K562 (cell line): ENCODE data around the gene ZNF747. TPM values are rescaled to one million over a fixed set of nuclear protein-coding genes. Genes with fewer than 3 reads are reported as not detected.

Source experiments
- ATAC-seq: fragments of 200-7000 bp; cut with Tn5 transposase; 3 replicates; pipeline ENCODE4 v1.9.1; 2020; ENCODE audit warnings: moderate library complexity
- BruUV-seq: library from RNA; stranded (reverse); fragments of 400-500 nt; replicated peaks from 2 replicates; lab custom pipeline; 2021; lab: Mats Ljungman, UMichigan
- CTCF ChIA-PET: fragments of 300-600 bp; formaldehyde crosslinking; extraction: SDS; loops from one replicate; lab custom pipeline; 2021; ENCODE audit warnings: low intra/inter-chr PET ratio; lab: Yijun Ruan, JAX
- POLR2A ChIA-PET: fragments of 300-600, 350-650 bp; sonication (Branson Sonifier 250); formaldehyde crosslinking; extraction: SDS; loops from one replicate; lab custom pipeline; 2021; ENCODE audit warnings: antibody characterized with exemption, inconsistent platforms; lab: Yijun Ruan, JAX
- DNase-seq, 4 experiments: peaks; one replicate each; pipeline versions ENCODE4 v3.0.0 to v3.0.0-alpha.2; 2011 to 2018; ENCODE audit warnings: low spot score in 3 of 4, mixed read lengths in 3 of 4; ENCODE audit errors: extremely low read depth in 1 of 4
- FAIRE-seq: peaks from 2 replicates; lab custom pipeline; 2011; peaks lifted over from hg19 to GRCh38; lab: Jason Lieb, UNC
- H2AFZ ChIP-seq: 2 replicates; pipeline ENCODE4 v1.6.0; 2011; ENCODE audit warnings: low read depth, low read length, control low read depth, inconsistent platforms
- H3K27ac ChIP-seq: fragments of 200-600 bp; 3 replicates; pipeline ENCODE4 v1.8.0; 2011; ENCODE audit warnings: low read depth, mild to moderate bottlenecking, control low read depth, inconsistent platforms, low read length, moderate library complexity, mixed read lengths; ENCODE audit errors: extremely low read depth
- H3K27me3 ChIP-seq, 2 experiments: fragments of 300-600 bp in 1 of 2; 2 replicates in 1 of 2; 3 replicates in 1 of 2; pipeline versions ENCODE4 v1.6.0 to v1.8.0; 2011; ENCODE audit warnings: inconsistent platforms in 2 of 2, low read length in 2 of 2, mild to moderate bottlenecking in 1 of 2, mixed read lengths in 1 of 2, moderate library complexity in 1 of 2; ENCODE audit not compliant: control insufficient read depth in 2 of 2, insufficient read depth in 2 of 2
- H3K36me3 ChIP-seq: fragments of 300-600 bp; 3 replicates; pipeline ENCODE4 v1.8.0; 2011; ENCODE audit warnings: mild to moderate bottlenecking, low read length, inconsistent platforms; ENCODE audit not compliant: control insufficient read depth, insufficient read depth
- H3K4me1 ChIP-seq, 2 experiments: fragments of 200-600 bp in 1 of 2; replicated peaks in 1 of 2; 2 replicates in 1 of 2; 3 replicates in 1 of 2; pipeline versions ENCODE4 v1.5.1 to v1.8.0; 2011; ENCODE audit warnings: inconsistent platforms in 2 of 2, low read length in 2 of 2, mild to moderate bottlenecking in 1 of 2, mixed read lengths in 1 of 2, moderate library complexity in 1 of 2; ENCODE audit not compliant: control insufficient read depth in 2 of 2, insufficient read depth in 2 of 2
- H3K4me2 ChIP-seq: 2 replicates; pipeline ENCODE4 v1.6.1; 2011; ENCODE audit warnings: low read length, control low read depth, inconsistent platforms, mixed read lengths; ENCODE audit not compliant: insufficient read depth
- H3K4me3 ChIP-seq: fragments of 200-600 bp; sonication (generic), shearing (Covaris generic); 2 replicates; pipeline ENCODE4 v1.5.1; 2016; ENCODE audit warnings: control low read depth, inconsistent platforms
- H3K79me2 ChIP-seq: fragments of 200-600 bp; 3 replicates; pipeline ENCODE4 v1.8.0; 2011; ENCODE audit warnings: low read length, inconsistent platforms; ENCODE audit not compliant: control insufficient read depth, insufficient read depth
- H3K9ac ChIP-seq, 2 experiments: 2 replicates each; pipeline versions ENCODE4 v1.6.0 to v1.6.1; 2011; ENCODE audit warnings: low read depth in 2 of 2, low read length in 2 of 2, control low read depth in 1 of 2, inconsistent platforms in 1 of 2, mild to moderate bottlenecking in 1 of 2, mixed read lengths in 1 of 2; ENCODE audit not compliant: insufficient read depth in 1 of 2
- H3K9me1 ChIP-seq: one replicate; pipeline ENCODE4 v1.6.0; 2011; ENCODE audit warnings: inconsistent platforms, mild to moderate bottlenecking, low read length, moderate library complexity; ENCODE audit not compliant: control insufficient read depth, insufficient read depth
- H3K9me3 ChIP-seq: replicated peaks from 2 replicates; pipeline ENCODE4 v1.5.1; 2011; ENCODE audit warnings: low read depth, low read length, inconsistent platforms; ENCODE audit not compliant: control insufficient read depth, insufficient read depth
- H4K20me1 ChIP-seq: replicated peaks from 2 replicates; pipeline ENCODE4 v1.6.1; 2011; ENCODE audit warnings: low read length, inconsistent platforms, mixed read lengths; ENCODE audit not compliant: control insufficient read depth, insufficient read depth
- ARNT ChIP-seq, 2 experiments: fragments of 450-650 bp; IDR thresholded peaks; 2 replicates each; pipeline ENCODE4 v1.6.1; 2016; ENCODE audit warnings: mild to moderate bottlenecking in 1 of 2
- E2F8 ChIP-seq: fragments of 450-650 bp; IDR thresholded peaks from 2 replicates; pipeline ENCODE4 v1.7.1; 2018; ENCODE audit warnings: mild to moderate bottlenecking, low read depth; ENCODE audit not compliant: partially characterized antibody
- FOXJ2 ChIP-seq: fragments of 200-800 bp; sonication (Bioruptor generic); IDR thresholded peaks from 2 replicates; pipeline ENCODE4 v1.6.1; 2016; ENCODE audit warnings: missing genetic modification characterization, missing compliant biosample characterization
- FOXK1 ChIP-seq: sonication (generic); formaldehyde crosslinking; IDR thresholded peaks from 2 replicates; pipeline ENCODE4 v1.8.0; 2022; ENCODE audit warnings: missing genetic modification reagents, mild to moderate bottlenecking, borderline replicate concordance
- GABPB1 ChIP-seq: sonication (generic); formaldehyde crosslinking; IDR thresholded peaks from 2 replicates; pipeline ENCODE4 v1.8.0; 2022; ENCODE audit warnings: mild to moderate bottlenecking, missing genetic modification reagents
- HDAC2 ChIP-seq: fragments of 450-650 bp; IDR thresholded peaks from 2 replicates; pipeline ENCODE4 v1.6.1; 2016; ENCODE audit warnings: mild to moderate bottlenecking
- HES1 ChIP-seq: fragments of 450-650 bp; IDR thresholded peaks from 2 replicates; pipeline ENCODE4 v1.6.1; 2016; ENCODE audit warnings: low read depth, mild to moderate bottlenecking, moderate library complexity
- KDM1A ChIP-seq, 2 experiments: fragments of 450-650 bp; IDR thresholded peaks; 2 replicates each; pipeline ENCODE4 v1.6.1; 2016; ENCODE audit warnings: mild to moderate bottlenecking in 2 of 2
- KLF13 ChIP-seq: fragments of 450-650 bp; IDR thresholded peaks from 2 replicates; pipeline ENCODE4 v1.6.1; 2016; ENCODE audit warnings: missing genetic modification characterization, low read depth, mild to moderate bottlenecking, missing compliant biosample characterization, moderate library complexity, borderline replicate concordance
- NFIC ChIP-seq: fragments of 450-650 bp; IDR thresholded peaks from 2 replicates; pipeline ENCODE4 v1.6.1; 2017; ENCODE audit warnings: mild to moderate bottlenecking, inconsistent platforms
- SREBF2 ChIP-seq: sonication (generic); formaldehyde crosslinking; IDR thresholded peaks from 2 replicates; pipeline ENCODE4 v1.4.0; 2020; ENCODE audit warnings: mild to moderate bottlenecking, missing genetic modification reagents
- TAF7 ChIP-seq: fragments of 450-650 bp; IDR thresholded peaks from 2 replicates; pipeline ENCODE4 v1.6.1; 2016; ENCODE audit warnings: missing genetic modification characterization, missing compliant biosample characterization
- TAL1 ChIP-seq: fragments of 450-650 bp; IDR thresholded peaks from 2 replicates; pipeline ENCODE4 v1.6.1; 2016; ENCODE audit warnings: mild to moderate bottlenecking
- ZBTB12 ChIP-seq: fragments of 250-450 bp; sonication (Bioruptor Pico); IDR thresholded peaks from 2 replicates; pipeline ENCODE4 v1.4.0; 2020
- ZBTB43 ChIP-seq: sonication (generic); formaldehyde crosslinking; IDR thresholded peaks from 2 replicates; pipeline ENCODE4 v1.8.0; 2023; ENCODE audit warnings: mild to moderate bottlenecking, missing genetic modification reagents
- ZNF184 ChIP-seq: sonication (generic); formaldehyde crosslinking; IDR thresholded peaks from 2 replicates; pipeline ENCODE4 v1.5.0; 2020; ENCODE audit warnings: missing genetic modification reagents
- ZSCAN32 ChIP-seq: fragments of 450-650 bp; formaldehyde crosslinking; IDR thresholded peaks from 2 replicates; pipeline ENCODE4 v1.4.0; 2020; ENCODE audit warnings: mild to moderate bottlenecking, moderate library complexity
- WGBS: fragments of 100-300 bp; shearing (Covaris generic); methylation state at CpG from one replicate; pipeline ENCODE4 v1.1.6; 2016; ENCODE audit warnings: low coverage, mixed read lengths; ENCODE audit not compliant: insufficient coverage; ENCODE audit errors: missing lambda C conversion rate; 5-methylcytosine and 5-hydroxymethylcytosine counted together
- in situ Hi-C: fragments of 300-500 bp; cut with MboI; formaldehyde crosslinking; loops from 4 replicates; pipeline ENCODE4 v1.15.0; 2018; ENCODE audit warnings: inconsistent platforms, mixed read lengths
- intact Hi-C: fragments of 100-400 bp; cut with micrococcal nuclease; formaldehyde crosslinking; loops from 2 replicates; pipeline ENCODE4 v1.14.2; 2022
- polyA plus RNA-seq, 8 experiments: library from polyadenylated mRNA; depleted of rRNA in 4 of 8; stranded (reverse) in 5 of 8; unstranded in 3 of 8; fragments of >200 nt; fragmentation: Nextera tagmentation in 2 of 8; fragmentation: Illumina TruSeq in 1 of 8; extraction: Ambion mirVana in 2 of 8; extraction: Trizol in 1 of 8; gene quantifications; 2 replicates each; pipeline versions ENCODE4 v1.2.1 to v1.2.3, GENCODE V29; 2011 to 2014; ENCODE audit warnings: inconsistent platforms in 1 of 8, missing spikeins in 1 of 8
- total RNA-seq, 7 experiments: library from RNA; depleted of rRNA in 6 of 7; stranded (reverse); fragments of >200 nt in 6 of 7; fragmentation: Illumina TruSeq in 2 of 7; extraction: Trizol in 2 of 7; gene quantifications; 2 replicates each; pipeline versions ENCODE4 v1.2.1 to v1.2.3, GENCODE V29; 2011 to 2021; ENCODE audit warnings: low replicate concordance in 1 of 7

Gene ZNF747
- total and polyA plus RNA-seq, 9 of the 15 experiments (the other 6 are each of a cell fraction or from before 2014, with no cell fraction given): 0.14 to 3.3 (median 1.5) TPM

- H3K27me3 ChIP-seq: no peaks in the 10 kb centered on the region
- H3K27ac ChIP-seq: peak overlapping the region; percentile 94
- peaks cover 25% of the 10 kb centered on the region for H3K79me2 ChIP-seq
- FAIRE-seq (no peak), DNase-seq (no peak), ATAC-seq (no peak)
- peak overlapping the region; percentile 66 for H3K4me3 ChIP-seq
- H2AFZ ChIP-seq: peak overlapping the region; percentile 89
- H3K4me1 ChIP-seq: peaks cover 14 to 55% of the 10 kb centered on the region in 2 experiments; a peak in 4 of 5 replicates
- WGBS: 36% methylated on average over 20 of the region's 21 CpGs
- no peaks in the 10 kb centered on the region for H4K20me1 ChIP-seq
- H3K36me3 ChIP-seq: peaks cover 24% of the 10 kb centered on the region; the same call in 2 of the 3 replicates
- H3K4me2 ChIP-seq: peak overlapping the region; percentile 83
- CTCF ChIA-PET: no interaction called here
- no peaks in the 10 kb centered on the region for H3K9me1 ChIP-seq
- intact Hi-C loops: loop anchor here (1.0 kb wide), 1 partner anchor 26 kb away; the partner anchor contains the start of gene ZNF785
- BruUV-seq: TSS peak; percentile 94
- POLR2A ChIA-PET: interaction anchor here (0.6 to 4.9 kb wide), 19 partner anchors 10 to 1173 kb away, joined by 3 to 31 read pairs (median 3); partner anchors contain the start of genes DCTPP1, ZNF688, ZNF689 and ZNF747
- H3K9ac ChIP-seq: peak overlapping the region; percentile 86 to 91
- in situ Hi-C loops: no loop called here
- H3K9me3 ChIP-seq: no peaks in the 10 kb centered on the region; the same call in 1 of the 2 replicates
- TF ChIP-seq TAL1: peak; percentile 31; the same call in 1 of the 2 replicates
- 0 out of 2 replicates have a peak, but pooled peaks have one; percentile 43 for TF ChIP-seq TAF7
- TF ChIP-seq KDM1A (IDR thresholded peaks at IDR 0.05): peak; percentile 76 to 84
- no peak for TF ChIP-seq ZSCAN32
- peak; percentile 80; the same call in 1 of the 2 replicates for TF ChIP-seq ZBTB43 (CRISPR knock-in tag)
- TF ChIP-seq ZNF184: no peak
- TF ChIP-seq GABPB1 (CRISPR knock-in tag): 0 out of 2 replicates have a peak, but pooled peaks have one; percentile 17
- TF ChIP-seq FOXK1 (CRISPR knock-in tag): 0 out of 2 replicates have a peak, but pooled peaks have one; percentile 48
- 0 out of 2 replicates have a peak, but pooled peaks have one; percentile 13 for TF ChIP-seq NFIC
- TF ChIP-seq FOXJ2 (tag): 0 out of 2 replicates have a peak, but pooled peaks have one; percentile 9
- peak; percentile 51; the same call in 1 of the 2 replicates for TF ChIP-seq HDAC2
- peak; percentile 98 for TF ChIP-seq KLF13 (tag)
- TF ChIP-seq ZBTB12 (CRISPR knock-in tag): no peak
- 0 out of 2 replicates have a peak, but pooled peaks have one; percentile 37 for TF ChIP-seq SREBF2 (CRISPR knock-in tag)
- peak; percentile 28 for TF ChIP-seq E2F8
- TF ChIP-seq HES1: peak; percentile 66
- TF ChIP-seq ARNT (IDR thresholded peaks at IDR 0.05): peak; percentile 36 to 77; a peak in 1 of 4 replicates
Observed at GRCh38 chr16:30558789-30559377, 24.2 kb upstream of the ZNF747 start.
